GM19467 (cell line): ENCODE results near the gene PRKN.
"Not testable (repeated sequence)": the region's sequence is repeated elsewhere in the genome, so short reads cannot be mapped to it uniquely, and the experiment has no call there.

Source experiments
- ATAC-seq: cut with Tn5 transposase; IDR thresholded peaks from one replicate; pipeline ENCODE4 v1.9.1; 2021; ENCODE audit warnings: mild to moderate bottlenecking, moderate library complexity; ENCODE audit not compliant: unreplicated experiment

The PRKN gene

DNA sequence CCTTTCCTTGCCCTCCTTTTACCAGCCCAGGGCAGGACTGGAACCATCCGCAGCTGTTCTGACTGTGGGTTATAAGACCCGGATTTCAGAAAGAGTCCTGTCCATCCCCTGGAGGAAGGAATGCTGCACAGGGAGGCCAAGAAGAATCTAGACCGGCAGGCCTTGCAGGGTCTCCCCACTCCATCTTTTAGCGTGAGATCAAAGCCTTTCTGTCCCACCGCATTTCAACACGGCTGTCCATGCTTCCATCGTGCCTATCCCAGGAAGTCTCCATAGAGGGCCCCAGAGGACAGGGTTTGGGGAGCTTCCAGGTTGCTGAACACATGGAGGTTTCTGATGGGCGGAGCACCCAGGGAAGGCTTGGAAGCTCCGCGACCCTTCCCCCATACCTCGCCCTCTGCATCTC, 1374.4 kb downstream of the PRKN start:
- ATAC-seq: no peak

GRCh38 chr6:161351858-161352257, 1375.7 kb downstream of the PRKN start:
- no peak for ATAC-seq

GRCh38 chr6:161349886-161350285, 1377.7 kb downstream of the PRKN start:
- no peak for ATAC-seq

DNA sequence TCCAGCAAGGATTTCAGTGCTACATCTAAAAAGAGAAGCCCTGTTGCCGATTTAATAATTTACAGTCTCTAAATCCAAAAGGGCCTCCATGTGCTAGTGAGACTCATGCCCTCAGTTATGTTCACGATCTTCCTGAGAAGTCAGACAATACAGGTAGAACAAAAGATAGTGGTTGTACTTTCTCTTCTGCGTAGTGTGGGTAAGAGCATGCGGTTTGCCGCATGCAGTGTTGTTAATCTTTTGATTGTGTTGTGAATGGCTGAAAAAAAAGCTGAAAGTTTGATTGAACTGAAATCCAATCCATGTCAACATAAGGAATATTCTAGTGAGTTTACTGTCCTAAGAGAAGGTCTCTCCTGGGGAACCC, 1379.0 kb downstream of the PRKN start:
- no peak for ATAC-seq

DNA sequence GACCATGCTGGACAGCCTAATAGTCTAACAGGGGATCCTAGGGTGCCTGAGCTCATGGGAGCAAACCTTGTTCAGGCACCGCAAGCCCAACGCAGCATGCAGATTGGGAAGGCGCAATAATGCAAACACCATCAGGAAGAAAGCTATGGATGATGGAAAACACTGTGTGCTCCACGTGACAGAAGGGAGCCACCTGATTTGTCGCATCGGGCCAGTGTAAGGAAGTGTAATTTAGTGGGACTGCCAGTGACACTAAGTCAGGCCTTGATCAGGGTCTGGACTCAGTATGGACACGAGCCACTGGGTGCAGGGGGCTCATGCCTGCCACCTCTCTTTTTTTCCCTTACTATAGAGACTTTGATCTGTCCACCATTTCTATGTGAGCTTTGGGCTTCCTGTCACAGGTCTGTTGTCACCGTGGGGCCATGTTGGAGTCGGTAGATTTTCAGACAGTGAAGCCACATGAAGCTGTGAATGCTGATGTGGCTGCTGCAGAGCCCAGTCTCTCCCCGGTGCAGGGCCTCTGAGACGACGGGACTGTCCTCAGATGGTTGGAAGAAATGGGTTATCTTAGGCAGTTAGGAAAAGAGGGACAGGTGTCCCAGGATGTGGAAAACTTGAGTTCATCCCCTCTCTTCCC, 1379.5 kb downstream of the PRKN start:
- no peak for ATAC-seq

DNA sequence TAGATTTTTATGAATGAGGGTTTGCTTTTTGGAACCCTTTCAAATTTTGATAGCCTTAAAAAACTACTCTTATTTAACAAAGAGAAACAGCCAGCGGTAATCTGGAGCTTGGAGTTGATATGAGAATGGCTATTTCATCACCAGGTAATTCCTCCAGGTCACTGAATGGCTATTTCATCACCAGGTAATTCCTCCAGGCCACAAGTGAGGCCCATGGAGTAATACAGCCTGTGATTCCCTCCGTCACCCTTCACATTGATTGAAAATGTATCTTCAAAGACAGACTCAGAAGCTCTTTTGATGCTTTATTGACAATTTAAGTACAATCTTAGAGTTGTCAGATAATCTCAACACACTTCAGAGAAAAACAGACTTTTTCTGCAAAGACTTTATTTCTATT, 1380.4 kb downstream of the PRKN start:
- ATAC-seq: no peak

DNA sequence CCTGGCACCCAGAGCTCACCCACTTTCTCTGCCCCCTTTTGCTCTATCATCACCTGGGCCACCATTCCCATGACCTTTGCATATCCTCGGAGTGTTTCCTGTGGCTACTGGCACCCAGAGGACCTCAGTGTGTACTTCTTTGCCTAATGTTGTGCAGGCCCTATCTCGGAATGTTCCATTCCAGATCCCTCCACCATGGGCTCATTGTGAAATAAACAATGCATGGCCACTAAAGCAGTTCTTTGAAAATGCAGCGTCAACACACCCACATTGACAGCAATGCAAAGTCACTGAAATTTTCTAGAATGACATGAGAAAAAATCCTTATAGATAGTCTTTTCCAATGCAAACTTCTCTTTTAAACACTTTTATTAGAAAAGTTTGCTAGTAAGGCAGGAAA, 1380.8 kb downstream of the PRKN start:
- ATAC-seq: no peak

- no peak for ATAC-seq
Measured at GRCh38 chr6:161344626-161345025, 1382.9 kb downstream of the PRKN start.

DNA sequence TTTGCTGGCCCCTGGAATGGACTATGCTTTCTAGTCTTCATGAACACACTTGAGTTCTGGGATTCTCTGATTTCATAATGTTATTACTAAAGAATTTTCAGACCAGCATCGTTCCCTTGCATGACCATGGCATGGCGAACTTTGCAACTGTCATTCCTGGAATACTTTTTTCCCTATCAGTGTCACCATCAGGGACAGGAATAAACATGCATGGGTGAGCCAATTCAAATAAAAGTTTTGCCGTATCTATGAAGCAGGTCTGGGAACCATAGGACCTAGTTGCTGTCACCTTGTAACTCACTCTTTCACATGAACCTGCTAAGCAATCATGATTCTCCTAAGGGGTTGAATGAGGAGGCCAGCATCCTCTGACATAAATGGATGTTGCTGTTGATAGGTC, 1385.5 kb downstream of the PRKN start:
- no peak for ATAC-seq

DNA sequence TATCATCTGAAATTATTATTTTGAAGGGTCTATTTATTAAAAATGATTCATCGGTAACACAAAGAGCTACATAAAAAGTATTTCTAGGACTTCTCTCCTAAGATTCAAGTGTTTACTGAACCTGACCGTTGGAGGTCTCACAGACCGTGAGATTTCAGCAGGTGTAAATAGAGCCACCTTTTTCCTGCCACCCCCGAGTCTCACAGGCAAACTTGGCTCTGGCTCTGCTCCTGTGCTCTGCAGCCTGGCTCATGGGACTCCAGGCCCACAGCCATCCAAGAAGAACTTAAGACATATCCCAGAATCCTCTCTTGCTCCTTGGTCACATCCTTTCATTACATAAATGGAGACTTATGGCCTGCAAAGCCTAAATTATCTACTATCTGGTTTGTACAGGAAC, 1385.9 kb downstream of the PRKN start:
- ATAC-seq: no peak

DNA sequence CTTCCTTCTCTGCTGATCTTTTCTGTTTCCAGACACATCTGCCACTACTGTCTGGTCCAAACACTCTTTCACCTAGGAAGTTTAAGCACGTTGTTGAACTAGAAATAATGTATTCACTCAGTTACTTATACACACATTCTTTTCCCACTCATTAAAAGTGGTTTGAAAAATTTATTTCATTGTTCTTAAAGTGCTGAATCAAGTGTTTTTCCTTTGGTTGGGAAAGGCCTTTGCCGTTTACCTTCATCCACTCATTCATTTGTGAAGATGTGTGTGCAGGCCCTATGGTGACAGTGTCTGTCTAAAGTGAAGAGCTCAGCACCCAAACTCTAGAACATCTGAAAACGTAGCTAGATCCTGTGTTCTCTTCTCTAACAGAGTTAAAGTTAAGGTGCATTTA, 1389.6 kb downstream of the PRKN start:
- no peak for ATAC-seq

- no peak for ATAC-seq
Measured at GRCh38 chr6:161336479-161336878, 1391.1 kb downstream of the PRKN start.

DNA sequence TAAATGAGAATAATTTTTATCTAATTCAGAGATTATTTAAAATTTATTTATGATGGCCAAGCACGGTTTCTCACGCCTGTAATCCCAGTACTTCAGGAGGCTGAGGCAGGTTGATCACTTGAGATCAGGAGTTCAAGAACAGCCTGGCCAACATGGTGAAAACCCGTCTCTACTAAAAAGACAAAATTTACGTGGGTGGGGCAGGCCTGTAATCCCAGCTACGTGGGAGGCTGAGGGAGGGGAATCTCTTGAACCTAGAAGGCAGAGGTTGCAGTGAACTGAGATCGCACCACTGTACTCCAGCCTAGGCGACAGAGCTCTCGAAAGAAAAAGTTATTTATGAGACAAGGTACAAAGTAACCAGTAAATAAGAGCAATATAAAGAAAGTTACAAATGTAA, 1394.2 kb downstream of the PRKN start:
- no peak for ATAC-seq

DNA sequence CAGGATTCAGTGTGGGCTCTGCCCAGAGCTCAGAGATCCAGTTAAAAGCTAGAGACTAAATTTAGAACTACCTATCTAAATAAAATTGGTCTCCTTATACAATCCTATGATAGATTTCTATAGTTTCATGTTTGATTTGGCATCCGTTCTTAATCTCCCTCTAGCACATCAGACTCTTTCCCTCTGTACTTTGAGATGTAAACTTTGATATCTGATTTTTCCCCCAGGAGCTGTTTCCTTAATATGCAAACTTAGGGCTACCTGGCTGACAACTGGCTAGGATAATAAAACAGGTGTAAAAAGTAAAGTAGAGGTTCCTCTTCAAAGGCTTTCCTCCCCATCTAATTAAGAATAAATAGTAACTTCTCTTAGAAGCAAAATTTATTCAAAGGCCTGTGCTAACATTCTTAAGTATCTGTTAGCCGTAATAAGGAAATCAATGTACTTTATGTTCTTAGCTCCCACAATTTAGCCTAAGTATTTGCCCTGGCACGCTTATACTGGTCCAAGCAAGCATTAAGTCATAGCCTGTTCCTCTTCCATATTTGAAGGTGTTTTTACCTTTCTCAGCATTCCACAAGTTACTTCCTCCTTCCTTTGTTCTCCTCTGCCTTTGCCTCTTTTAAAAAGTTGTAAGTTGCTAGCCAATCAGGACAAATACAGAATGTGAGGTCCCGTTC, 1396.0 kb downstream of the PRKN start:
- ATAC-seq: not testable (repeated sequence)

DNA sequence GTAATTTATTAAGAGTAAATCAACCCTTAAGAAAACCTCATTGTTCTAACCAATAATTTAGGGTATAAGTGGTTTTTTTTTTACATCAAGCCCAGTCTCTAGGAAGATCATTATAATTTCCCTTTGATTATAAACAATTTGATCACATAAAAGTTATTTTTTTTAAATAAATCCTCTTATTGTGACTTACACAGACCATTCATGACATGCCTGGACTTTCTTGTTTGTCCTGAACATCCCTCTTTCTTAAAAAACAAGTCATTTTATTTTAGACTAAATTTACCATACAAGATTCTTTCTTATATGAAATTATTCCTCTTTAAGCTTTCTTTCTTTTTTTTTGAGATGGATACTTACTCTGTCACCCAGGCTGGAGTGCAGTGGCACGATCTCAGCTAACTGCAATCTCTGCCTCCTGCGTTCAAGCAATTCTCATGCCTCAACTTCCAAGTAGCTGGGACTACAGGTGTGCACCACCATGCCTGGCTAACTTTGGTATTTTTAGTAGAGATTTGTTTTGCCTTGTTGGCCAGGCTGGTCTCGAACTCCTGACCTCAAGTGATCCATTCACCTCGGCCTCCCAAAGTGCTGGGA, 1400.1 kb downstream of the PRKN start:
- no peak for ATAC-seq

DNA sequence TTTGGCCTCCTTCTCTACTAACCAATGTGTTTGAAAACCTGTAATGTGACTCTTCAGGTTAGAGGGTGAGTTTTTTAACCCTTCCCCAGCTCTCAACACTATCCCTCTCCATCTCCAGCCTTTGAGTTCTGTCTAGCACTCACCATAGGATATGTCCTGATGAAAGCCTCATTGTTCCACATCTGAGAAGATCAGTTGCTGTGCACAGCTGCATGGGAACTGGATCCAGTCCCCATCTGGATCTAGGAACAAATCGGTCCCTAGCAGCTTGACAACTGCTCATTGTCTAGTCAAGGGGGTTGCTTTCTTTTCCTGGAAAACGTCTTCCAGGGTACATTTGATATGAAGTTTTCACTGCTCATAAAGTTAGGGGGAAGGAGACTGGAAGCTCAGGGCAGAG, 1408.3 kb downstream of the PRKN start:
- no peak for ATAC-seq

GRCh38 chr6:161318456-161318855, 1409.1 kb downstream of the PRKN start:
- ATAC-seq: no peak

- no peak for ATAC-seq
Measured at GRCh38 chr6:161316531-161316930, 1411.0 kb downstream of the PRKN start.

- not testable (repeated sequence) for ATAC-seq
Measured at GRCh38 chr6:161315246-161315917, 1412.2 kb downstream of the PRKN start.

- not testable (repeated sequence) for ATAC-seq
Measured at GRCh38 chr6:161314541-161315245, 1412.9 kb downstream of the PRKN start.

DNA sequence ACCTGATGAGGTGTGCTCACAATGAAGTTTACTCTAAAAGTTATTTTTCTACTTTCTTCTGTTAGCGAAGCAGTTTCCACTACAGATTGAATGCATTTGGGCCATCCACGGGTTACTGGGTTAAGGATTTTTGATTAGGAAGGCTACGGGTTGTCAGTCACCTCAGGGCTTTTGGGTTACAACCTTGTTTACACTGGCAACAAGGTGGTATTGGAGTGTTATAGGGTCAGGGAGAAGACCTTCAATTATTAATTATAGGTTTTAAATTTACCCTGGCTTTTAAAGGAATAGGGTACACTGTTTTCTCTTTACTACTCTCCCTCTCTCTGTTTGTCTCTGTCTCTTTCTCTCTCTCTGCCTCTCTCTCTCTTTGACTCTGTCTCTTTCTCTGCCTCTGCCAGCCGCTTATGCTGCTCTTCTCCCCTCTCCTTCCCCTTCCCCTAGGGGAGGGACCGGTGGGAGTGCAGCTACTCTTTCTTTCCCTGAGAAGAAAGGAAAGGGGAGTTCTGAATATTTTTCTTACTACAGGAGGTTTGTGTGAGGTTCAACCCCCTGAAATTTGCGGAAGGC, 1413.5 kb downstream of the PRKN start:
- ATAC-seq: no peak
